Loucy (cell line): Measurements from ENCODE around the gene SYT1.

Experiments used
- H2AFZ ChIP-seq: fragments of 200-600 bp; sonication (generic); 2 replicates; pipeline ENCODE4 v1.6.0; 2016; ENCODE audit warnings: antibody characterized with exemption, mild to moderate bottlenecking, low read length, moderate library complexity
- H3F3A ChIP-seq: fragments of 200-600 bp; 2 replicates; pipeline ENCODE4 v1.6.0; 2016; ENCODE audit warnings: antibody characterized with exemption, low read depth, mild to moderate bottlenecking
- H3K27me3 ChIP-seq: fragments of 200-600 bp; sonication (generic); 2 replicates; pipeline ENCODE4 v1.6.1; 2014; ENCODE audit warnings: low read length, mild to moderate bottlenecking; ENCODE audit not compliant: insufficient read depth, poor library complexity, severe bottlenecking
- H3K36me3 ChIP-seq: fragments of 200-600 bp; sonication (generic); 2 replicates; pipeline ENCODE4 v1.6.1; 2016; ENCODE audit warnings: low read length; ENCODE audit not compliant: insufficient read depth
- H3K4me1 ChIP-seq: fragments of 200-600 bp; sonication (generic); 2 replicates; pipeline ENCODE4 v1.5.1; 2014; ENCODE audit warnings: low read length, mild to moderate bottlenecking; ENCODE audit not compliant: insufficient read depth, poor library complexity, severe bottlenecking
- H3K4me2 ChIP-seq: fragments of 200-600 bp; sonication (generic); 2 replicates; pipeline ENCODE4 v1.6.0; 2014; ENCODE audit warnings: antibody characterized with exemption, low read length, low read depth, mild to moderate bottlenecking; ENCODE audit not compliant: poor library complexity, severe bottlenecking
- H3K4me3 ChIP-seq: fragments of 200-600 bp; sonication (generic); 2 replicates; pipeline ENCODE4 v1.5.1; 2014; ENCODE audit warnings: low read length, mild to moderate bottlenecking, mixed read lengths; ENCODE audit not compliant: poor library complexity, severe bottlenecking
- H3K79me2 ChIP-seq: fragments of 200-600 bp; sonication (generic); 2 replicates; pipeline ENCODE4 v1.6.1; 2014; ENCODE audit warnings: low read length; ENCODE audit not compliant: insufficient read depth
- H3K9ac ChIP-seq: fragments of 200-600 bp; sonication (generic); 2 replicates; pipeline ENCODE4 v1.6.0; 2014; ENCODE audit warnings: mild to moderate bottlenecking, low read depth, low read length, moderate library complexity; ENCODE audit not compliant: poor library complexity, severe bottlenecking
- H3K9me2 ChIP-seq: fragments of 200-600 bp; sonication (generic); replicated peaks from 2 replicates; pipeline ENCODE4 v1.6.1; 2016; ENCODE audit warnings: low read depth, low read length, mixed read lengths
- H3K9me3 ChIP-seq: fragments of 200-600 bp; sonication (generic); 2 replicates; pipeline ENCODE4 v1.6.1; 2014; ENCODE audit warnings: mild to moderate bottlenecking, antibody characterized with exemption, low read length, low read depth; ENCODE audit not compliant: insufficient read depth
- H4K20me1 ChIP-seq: fragments of 200-600 bp; sonication (generic); 2 replicates; pipeline ENCODE4 v1.6.0; 2014; ENCODE audit warnings: antibody characterized with exemption, low read length, mild to moderate bottlenecking; ENCODE audit not compliant: insufficient read depth, poor library complexity, severe bottlenecking
- CTCF ChIP-seq: fragments of 200-600 bp; sonication (generic); conservative IDR thresholded peaks from 2 replicates; pipeline ENCODE4 v1.5.1; 2014; ENCODE audit warnings: mild to moderate bottlenecking, antibody characterized with exemption, low read length
- EZH2phosphoT487 ChIP-seq: fragments of 200-600 bp; IDR thresholded peaks from 2 replicates; pipeline ENCODE4 v1.6.1; 2018; ENCODE audit warnings: antibody characterized with exemption, mild to moderate bottlenecking, moderate library complexity, borderline replicate concordance

Gene SYT1

DNA sequence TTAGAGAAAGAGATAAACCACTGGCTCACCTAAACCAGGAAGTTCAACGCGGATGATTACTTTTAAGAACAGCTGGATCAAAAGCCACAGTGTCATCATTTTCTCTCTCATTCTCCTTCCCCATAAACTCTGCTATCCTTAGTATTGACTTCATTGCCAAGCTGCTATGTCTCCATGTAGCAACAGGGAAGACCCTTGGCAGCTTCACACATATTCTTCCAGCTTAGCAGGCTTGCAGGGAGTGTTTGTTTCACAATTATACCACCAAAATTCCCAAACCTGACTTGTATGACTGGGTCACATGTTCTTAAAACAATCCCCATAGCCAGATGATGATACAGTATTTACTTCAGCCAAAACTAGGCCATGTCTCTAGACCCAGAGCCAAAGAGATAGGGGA, 590.7 kb downstream of the SYT1 start:
- no peaks in the 10 kb centered on the region for H4K20me1 ChIP-seq
- H3K9ac ChIP-seq = no peak overlapping the region
- no peak overlapping the region for H3K4me3 ChIP-seq
- TF ChIP-seq CTCF (no peak), EZH2phosphoT487 (no peak)
- no peaks in the 10 kb centered on the region for H3F3A ChIP-seq
- no peaks in the 10 kb centered on the region for H3K36me3 ChIP-seq
- H3K79me2 ChIP-seq = no peaks in the 10 kb centered on the region
- no peaks in the 10 kb centered on the region for H3K4me1 ChIP-seq
- H2AFZ ChIP-seq = no peak overlapping the region
- H3K4me2 ChIP-seq = no peak overlapping the region
- no peaks in the 10 kb centered on the region for H3K27me3 ChIP-seq
- H3K9me2 ChIP-seq = no peaks in the 10 kb centered on the region
- no peaks in the 10 kb centered on the region for H3K9me3 ChIP-seq

- Histone ChIP-seq H3K9me3 (no peaks in the 10 kb centered on the region), H3K9me2 (no peaks in the 10 kb centered on the region), H3K27me3 (no peaks in the 10 kb centered on the region), H3K4me1 (no peaks in the 10 kb centered on the region), H3K79me2 (no peaks in the 10 kb centered on the region), H3K4me3 (no peak overlapping the region), H4K20me1 (no peaks in the 10 kb centered on the region), H3K36me3 (no peaks in the 10 kb centered on the region), H3K9ac (no peak overlapping the region), H3F3A (no peaks in the 10 kb centered on the region), H2AFZ (no peak overlapping the region), H3K4me2 (no peak overlapping the region)
- TF ChIP-seq EZH2phosphoT487 (no peak), CTCF (no peak)
Measured at GRCh38 chr12:79482323-79482722, 617.7 kb downstream of the SYT1 start.

DNA sequence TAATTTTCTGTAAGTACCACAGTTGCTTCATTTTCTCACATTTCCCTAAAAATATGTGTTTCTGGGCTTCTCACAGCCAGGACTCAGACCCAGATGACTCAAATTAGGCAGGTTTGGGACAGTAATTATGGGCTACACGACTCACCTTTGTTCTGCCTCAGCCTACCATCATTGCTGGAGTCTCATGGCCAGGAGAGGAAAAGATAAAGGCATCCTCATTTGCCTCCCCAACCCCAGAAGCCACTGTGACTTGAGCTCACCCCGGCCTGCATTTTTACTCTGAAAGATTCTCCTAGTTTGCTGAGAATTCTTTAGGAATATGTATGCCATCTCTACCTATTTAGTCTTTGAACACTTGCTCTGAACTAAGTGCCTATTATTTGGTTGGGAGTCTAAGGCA, 618.3 kb downstream of the SYT1 start:
- Histone ChIP-seq H3K27me3 (no peaks in the 10 kb centered on the region), H3F3A (no peaks in the 10 kb centered on the region), H4K20me1 (no peaks in the 10 kb centered on the region), H3K4me1 (no peaks in the 10 kb centered on the region), H3K9me3 (no peaks in the 10 kb centered on the region), H3K9ac (no peak overlapping the region), H2AFZ (no peak overlapping the region), H3K4me2 (no peak overlapping the region), H3K79me2 (no peaks in the 10 kb centered on the region), H3K36me3 (no peaks in the 10 kb centered on the region), H3K9me2 (no peaks in the 10 kb centered on the region), H3K4me3 (no peak overlapping the region)
- TF ChIP-seq EZH2phosphoT487 (no peak), CTCF (no peak)
